NCI-H345 treated with DMSO at 0.1 percent for 48 hours (cell line): ENCODE measurements around the gene TBC1D20.
"Not testable (repeated sequence)": the region's sequence is repeated elsewhere in the genome, so short reads cannot be mapped to it uniquely, and the experiment has no call there.

ENCODE experiments used
- DNase-seq: peaks from one replicate; lab custom pipeline; 2025; ENCODE audit not compliant: unreplicated experiment; lab: John Stamatoyannopoulos, UW

TBC1D20 gene, protein sequence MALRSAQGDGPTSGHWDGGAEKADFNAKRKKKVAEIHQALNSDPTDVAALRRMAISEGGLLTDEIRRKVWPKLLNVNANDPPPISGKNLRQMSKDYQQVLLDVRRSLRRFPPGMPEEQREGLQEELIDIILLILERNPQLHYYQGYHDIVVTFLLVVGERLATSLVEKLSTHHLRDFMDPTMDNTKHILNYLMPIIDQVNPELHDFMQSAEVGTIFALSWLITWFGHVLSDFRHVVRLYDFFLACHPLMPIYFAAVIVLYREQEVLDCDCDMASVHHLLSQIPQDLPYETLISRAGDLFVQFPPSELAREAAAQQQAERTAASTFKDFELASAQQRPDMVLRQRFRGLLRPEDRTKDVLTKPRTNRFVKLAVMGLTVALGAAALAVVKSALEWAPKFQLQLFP

DNA sequence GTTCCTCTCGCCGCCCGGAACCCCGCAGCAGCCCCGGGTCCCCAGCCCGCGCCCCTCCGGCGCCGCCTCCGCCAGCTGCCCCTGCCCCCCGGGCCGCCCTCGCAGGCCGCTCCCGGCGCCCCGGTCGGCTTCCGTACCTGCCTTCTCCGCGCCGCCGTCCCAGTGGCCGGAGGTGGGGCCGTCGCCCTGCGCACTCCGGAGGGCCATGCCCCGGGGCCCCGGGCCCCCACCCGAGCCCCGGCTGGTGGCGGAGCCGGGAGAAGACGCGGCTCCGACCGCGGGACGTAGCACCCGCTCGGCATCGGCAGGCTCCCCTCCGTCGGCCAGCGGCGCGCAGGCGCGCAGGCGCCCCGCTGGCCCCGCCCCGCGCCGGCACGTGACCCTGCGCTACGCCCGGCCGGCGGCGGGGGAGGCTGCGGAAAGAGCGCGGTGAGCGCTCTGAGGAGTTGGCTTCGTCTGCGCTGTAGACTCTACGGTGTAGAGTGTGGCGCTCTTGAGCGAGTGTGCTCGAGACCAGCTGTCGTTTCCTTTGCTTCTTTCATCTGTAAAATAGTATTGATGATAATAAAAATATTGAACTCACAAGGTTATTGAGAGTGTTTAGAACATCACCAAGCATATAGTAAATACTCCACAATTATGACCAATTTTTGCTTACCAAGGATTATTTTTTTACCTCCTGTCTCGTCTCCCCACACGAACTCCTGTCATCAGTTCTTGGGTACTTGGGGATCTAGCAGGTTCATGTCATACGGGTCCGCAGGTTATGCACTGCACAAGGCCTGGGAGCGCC, at the start of gene TBC1D20:
Gene TBC1D20 (minus strand): TSS at position 335 of the 793 bp plus-strand sequence. CDS start 128 bp downstream, at position 207.
- DNase-seq: peak; percentile 83

DNA sequence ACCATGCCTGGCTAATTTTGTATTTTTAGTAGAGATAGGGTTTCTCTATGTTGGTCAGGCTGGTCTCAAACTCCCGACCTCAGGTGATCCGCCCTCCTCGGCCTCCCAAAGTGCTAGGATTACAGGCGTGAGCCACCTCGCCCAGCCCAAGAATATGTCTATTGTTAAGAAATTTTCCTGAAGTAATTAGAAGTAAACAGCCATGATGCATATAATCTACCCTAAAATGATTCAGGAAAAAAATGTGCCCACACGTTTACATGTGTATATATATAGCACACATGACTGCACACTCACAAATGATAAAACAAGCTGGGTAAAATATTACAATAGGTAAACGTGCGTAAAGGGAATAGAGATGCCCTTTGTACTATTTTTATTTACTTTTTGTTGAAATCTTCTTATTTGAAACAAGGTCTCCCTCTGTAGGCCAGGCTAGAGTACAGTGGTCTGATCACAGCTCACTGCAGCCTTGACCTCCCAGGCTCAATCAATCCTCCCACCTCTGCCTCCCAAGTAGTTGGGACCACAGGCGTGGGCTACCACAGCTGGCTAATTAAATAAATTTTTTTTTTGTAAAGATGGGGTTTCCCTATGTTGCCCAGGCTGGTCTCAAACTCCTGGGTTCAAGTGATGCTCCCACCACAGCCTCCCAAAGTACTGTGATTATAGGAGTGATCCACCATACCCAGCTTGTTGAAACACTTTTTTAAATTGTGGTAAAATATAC, 48.2 kb upstream of the TBC1D20 start:
- DNase-seq: not testable (repeated sequence)

DNA sequence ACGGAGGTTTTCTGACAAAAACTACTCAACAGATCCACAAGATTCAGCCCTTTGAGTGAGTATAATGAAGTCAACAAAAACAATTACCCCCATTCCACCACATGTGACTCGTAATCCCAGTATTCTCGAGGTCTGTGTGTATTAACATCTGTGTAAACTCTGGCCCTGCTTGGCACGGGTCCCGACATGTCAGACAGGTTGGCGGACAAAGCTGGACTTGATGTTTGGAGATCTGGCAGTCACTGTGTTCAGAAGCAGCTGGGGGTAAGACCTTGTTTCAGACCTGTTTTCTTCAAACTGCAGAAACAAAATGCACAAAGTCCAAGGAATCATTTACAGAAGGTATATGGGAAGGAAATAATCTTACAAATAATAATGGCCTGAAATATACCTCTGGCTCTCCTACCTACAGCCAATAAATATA, 46.0 kb upstream of the TBC1D20 start:
- not testable (repeated sequence) for DNase-seq

DNA sequence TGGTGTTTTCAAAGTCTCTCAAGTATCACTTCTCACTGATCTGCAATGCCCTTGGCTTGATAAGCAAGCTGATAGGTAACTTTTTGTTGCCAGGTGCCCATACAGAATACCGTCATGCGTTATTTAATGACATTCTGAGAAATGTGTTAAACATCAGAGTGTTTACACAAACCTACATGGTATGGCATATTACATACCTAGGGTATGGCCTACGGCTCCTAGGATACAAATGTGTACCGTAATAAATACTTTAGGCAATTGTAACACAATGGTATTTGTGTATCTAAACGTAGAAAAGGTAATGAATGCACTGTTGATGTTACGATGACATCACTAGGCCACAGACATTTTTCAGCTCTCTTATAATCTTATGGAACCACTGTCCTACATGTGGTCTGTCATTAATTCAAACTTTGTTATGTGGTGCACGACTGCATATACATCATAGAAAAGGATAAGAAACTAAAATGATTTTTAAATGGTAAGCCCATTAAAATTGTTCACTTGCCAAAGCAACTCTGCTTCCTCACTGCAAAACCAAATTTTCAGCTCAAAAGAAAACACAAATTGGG, 45.5 kb upstream of the TBC1D20 start:
- no peak for DNase-seq

DNA sequence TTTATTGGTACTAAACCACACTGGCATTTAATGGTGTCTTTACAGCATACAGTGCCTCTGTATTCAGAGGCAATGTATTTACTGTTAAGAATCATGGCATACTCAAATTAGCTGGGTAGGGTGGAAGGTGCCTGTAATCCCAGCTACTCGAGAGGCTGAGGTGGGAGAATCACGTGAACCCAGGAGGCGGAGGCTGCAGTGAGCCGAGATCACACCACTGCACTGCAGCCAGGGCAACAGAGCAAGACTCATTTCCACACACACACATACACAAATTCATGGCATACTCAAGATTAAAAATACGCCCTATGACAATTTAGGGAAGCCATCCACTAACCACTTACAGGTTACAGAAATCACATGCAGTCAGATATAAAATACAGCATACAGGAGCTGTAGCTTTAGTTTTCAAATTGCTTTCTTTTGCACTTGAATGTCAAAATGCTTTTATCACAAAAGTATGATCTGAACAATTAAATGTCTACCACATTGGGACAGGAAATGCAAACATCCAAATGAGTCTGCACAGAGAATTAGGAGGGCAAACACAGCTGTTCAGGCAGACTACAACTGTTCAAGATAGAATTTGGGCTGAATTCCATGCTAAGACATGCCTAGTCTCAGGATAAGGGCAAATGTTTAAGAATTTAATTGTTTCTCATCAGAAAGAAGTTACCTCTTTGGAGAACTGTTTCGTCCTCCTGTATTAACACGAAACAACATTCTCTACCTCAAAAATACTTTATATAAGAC, 44.8 kb upstream of the TBC1D20 start:
- DNase-seq: no peak

DNA sequence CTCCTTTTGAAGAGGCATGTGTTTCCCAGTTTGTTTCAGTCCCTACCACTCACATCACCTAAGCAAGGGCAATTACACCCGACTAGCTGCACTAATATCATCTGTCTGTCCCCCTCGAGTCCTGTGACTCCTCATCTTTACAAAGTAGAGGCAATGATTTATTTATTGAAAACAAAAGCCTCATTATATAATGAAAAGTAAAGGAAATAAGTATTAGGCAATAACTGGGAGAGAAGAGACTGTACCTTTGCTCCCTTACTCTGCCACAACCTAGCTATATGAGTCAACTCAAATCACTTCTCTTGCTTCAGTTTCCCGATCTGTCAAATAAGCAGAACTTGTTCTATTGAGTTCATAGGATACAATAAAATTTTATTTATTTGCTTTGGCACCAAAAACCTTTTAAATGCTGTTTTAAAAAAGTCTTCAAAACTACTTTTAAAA, 42.3 kb upstream of the TBC1D20 start:
- DNase-seq: no peak

DNA sequence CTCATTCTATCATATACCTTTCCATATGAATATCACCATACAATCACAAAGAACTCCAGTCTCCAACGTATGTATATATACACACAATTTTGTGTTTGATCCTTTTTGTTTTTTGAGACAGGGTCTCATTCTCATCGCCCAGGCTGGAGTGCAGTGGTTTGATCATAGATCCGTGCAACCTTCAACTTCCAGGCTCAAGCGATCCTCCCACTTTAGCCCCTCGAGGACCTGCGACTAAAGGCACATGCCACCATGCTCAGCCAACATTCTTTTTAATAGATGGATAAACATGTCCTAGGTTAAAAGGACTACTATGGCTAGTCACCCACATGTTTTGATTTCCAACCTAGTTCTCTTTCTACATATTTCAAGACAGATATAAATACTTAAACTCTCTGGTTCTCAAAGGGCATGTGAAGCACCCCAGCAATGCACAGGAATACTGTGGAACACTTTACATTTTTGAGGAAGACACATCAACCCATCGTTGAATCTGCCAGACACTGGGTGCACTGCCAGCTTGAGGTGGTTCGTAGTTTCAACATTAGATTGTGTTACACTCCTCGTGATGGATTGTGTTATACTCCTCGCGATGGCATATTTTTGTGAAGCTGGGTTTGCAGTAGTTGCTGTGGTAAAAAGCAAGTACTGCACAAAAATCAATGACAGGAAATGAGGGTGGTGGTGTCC, 40.9 kb upstream of the TBC1D20 start:
- DNase-seq: no peak

DNA sequence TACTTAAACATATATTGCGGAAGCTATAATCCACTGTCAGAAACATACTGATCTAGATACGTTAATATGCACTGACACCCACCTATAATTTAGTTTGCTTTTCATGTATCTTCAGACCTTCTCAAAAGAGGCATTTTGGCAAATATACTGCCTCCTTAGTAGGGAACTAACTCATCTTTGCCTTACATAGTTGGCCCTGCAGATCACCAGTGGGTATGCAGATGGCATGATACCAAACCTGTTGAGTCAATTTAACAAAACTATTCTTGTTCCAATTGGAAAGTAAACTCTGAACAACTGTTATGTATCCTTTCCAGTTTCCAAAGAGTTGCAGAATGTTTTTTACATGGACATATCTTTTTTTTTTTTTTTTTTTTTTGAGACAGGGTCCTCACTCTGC, 35.6 kb upstream of the TBC1D20 start:
- DNase-seq: no peak

DNA sequence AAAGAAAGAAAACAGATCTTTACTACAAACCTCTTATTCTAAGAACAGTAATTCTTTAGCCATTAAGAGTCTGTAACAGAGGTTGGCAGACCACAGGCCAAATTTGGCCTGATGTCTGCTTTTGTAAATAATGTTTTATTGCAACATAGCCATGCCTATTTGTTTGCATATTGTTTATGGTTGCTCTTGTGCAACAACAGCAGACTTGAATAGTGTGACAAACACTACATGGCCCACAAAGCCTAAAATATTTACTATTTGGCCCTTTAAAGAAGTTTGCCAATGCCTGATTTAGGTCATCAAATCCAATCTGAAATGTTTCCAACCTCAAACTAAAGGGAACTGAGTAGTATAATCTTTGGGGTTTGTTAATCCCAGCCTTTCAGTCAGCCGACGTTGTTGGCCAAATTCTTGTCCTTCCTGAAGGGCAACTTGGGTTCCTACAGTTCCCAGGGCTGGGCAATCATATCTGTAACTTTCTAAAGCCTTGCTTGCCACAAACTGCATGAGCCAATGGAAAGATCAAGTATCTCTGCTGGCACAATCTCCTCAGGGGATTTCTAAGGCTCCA, 33.9 kb upstream of the TBC1D20 start:
- DNase-seq: no peak

DNA sequence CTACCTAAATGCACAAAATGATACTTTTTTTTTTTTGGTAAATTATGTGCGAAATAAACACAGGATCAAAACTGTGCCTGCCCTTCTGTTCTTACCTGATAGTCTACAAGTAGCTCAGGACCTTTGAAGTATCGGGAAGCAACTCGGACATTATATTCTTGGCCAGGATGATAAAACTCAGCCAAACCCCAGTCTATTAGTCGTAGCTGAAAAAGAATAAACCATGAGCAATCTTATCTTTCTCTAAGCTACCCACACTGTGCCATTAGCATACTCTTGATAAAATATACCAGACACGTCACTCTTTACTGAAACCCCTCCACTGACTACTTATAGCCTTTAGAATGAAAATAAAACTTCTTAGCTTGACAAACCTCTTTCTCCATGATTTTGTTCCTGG, 29.8 kb upstream of the TBC1D20 start:
- no peak for DNase-seq

DNA sequence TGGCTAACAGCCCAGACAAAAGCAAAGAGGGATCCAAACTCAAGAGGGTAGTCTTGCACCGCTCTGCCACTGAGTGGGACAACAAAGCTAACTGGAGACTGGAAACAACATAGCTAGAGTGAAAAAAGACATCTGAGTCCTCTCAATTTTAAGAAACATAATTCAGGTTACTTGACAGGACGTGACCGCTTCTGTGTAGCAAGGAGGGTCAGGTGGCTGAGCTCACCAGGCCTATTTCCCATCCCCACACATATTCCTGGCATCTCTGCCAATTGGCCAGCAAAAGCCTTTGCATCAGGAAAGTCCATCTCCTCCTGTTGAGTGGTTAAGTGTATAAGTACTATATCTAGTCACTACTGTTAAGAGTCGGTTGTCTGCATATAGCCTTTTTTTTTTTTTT, 25.3 kb upstream of the TBC1D20 start:
- DNase-seq: no peak

DNA sequence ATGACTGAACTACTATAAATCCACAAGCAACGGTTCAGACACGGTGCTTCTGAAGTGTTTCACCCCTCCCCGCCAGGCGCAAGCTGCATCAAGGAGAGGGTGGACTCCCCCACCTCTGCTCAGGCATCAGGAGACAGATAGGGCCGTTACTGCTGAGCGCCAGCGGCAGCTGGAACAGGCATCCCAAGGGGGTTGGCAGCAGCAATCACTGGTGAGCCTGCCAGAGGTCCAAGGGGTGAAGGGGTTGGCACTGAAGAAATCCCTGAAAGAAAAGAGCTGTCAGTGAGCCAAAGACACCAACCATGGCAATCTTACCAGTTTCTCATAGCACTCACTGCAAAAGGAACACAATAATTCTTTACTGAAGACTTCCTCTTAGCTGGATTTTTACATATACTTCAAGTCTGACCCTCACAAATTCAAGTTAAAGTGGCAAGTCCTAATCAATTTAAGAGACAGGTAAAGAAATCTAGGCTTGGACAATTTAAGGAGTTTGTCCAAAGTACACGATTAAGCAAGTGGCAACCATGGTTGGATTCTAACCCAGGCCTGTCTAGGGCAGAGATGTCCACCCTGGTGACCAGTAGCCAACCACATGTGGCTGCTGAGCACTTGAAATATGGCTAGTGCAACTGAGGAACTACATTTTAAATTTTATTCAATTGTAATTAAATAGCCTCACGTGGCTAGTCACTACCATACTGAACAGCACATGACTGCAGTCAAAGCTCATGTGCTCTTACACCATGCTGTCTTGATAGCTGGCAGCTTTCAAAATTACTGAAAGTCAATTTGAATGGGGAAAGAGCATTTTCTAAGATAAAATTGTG, 21.7 kb upstream of the TBC1D20 start:
- DNase-seq: no peak

DNA sequence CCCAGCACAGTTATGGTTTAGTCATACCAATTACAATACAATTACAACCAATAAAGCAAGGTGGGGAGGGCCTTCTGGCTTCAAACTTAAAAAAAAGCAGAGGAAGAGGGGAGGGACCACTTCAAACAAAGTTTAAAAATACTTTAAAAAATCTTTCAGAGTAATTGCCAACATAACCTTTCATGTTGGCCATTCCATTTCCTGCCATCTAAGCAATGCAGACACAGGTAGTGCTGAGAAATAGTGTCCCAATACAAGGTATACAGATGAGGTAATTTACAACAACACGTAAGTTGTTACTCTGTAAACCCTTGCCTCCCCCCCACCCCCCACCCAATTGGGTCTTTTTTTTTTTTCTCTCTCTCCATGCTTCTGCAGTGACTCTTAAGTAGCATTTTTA, 18.8 kb upstream of the TBC1D20 start:
- no peak for DNase-seq

DNA sequence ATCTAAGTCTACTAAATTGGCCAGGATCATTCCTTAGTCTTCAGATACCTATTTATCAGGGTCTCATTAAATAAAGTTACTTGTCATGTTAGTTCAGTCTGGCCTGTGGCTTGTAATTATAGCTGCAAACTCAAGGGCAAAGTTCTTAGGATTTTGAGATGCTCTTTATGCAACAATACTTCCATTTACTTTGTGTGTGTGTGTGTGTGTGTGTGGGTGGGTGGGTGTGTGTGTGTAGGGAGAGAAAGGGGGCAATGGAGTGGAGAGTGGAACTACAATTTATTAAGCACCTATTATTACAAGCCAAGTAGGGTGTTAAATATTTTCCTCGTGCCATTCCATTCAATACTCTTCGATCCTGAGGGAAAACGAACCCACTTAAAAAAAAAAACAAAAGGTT, 17.7 kb upstream of the TBC1D20 start:
- no peak for DNase-seq

DNA sequence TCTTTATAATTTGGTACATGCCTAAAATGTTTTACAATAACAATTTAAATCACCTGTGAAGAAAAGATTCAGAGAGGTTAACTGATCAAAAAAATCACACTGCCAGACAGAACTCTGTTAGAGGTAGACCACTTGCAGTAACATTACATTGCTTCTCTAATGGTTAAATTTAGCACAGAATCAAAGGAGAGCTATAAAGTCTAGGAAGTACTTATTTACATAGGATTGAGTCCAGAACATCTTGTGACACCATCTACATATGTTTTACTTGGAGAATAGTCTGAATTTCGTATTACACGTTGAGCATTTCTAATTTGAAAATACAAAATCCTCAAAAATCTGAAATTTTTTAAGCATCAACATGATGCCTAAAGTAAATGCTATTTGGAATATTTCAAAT, 17.2 kb upstream of the TBC1D20 start:
- DNase-seq: no peak

DNA sequence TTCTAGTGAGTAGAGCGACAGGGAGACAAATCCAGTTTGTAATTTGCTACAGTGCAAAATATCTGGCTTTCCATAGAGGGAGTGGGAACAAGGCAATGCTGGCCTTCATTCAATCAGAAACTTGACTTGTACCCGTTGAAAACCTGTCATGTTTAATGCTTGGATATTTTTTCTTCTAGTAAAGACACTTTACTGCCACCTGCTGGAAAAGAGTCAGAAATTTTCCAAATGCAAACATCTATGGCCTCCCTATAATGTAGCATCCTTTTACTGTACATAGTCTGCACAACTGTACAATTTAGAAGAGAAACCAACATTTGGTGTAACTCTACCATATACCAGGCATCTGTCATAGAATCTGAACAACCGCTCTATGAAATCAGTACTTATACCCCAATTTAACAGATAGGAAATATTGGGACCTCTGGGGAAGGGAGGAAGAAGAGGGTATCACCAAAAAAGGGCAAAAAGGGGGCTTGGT, 16.7 kb upstream of the TBC1D20 start:
- DNase-seq: peak; percentile 76

DNA sequence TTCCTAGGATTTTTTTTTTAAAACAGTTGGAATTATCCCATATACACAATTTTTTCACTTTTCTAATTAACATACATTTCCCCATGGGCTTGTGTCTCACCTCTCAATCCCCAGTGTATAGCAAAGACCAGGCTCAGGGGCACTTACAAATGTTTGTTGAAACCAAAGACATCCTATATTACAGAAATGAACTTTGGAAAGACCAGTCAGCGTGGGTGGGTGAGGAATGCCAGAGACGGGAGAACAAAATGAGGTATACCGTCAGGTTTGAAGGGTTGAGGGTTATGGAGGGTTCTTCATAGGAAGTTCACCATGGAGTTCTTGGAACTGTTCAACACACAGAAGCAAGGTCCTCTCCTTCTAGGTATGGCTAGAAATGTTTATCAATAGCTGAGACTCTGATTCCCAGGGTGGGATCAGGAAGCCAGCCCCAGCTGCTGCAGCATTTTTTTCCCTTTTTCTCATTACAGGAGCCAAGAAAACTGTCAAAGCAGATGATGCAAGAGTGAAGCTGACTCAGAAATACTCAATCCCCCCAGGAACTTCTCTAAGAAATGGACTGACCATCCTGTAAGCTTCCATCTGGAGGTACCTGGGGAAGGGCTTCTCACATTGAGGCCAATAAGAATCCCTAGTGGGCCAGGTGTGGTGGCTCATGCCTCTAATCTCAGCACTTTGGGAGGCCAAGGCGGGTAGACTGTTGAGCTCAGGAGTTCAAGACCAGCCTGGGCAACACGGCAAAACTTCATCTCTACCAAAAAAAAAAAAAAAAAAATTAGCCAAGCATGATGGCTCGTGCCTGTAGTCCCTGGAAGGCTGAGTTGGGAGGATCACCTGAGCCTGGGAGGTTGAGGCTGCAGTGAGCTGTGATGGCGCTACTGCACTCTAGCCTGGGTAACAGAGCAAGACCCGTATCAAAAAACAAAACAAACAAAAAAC, 15.9 kb upstream of the TBC1D20 start:
- no peak for DNase-seq
